GM10266 (cell line): ENCODE data around the gene CHST6.
"Not testable (repeated sequence)": the region's sequence is repeated elsewhere in the genome, so short reads cannot be mapped to it uniquely, and the experiment has no call there.

ENCODE experiments used
- DNase-seq: peaks from one replicate; pipeline ENCODE4 v3.0.0; 2012; ENCODE audit errors: extremely low spot score
- CTCF ChIP-seq: IDR thresholded peaks from 2 replicates; pipeline ENCODE4 v1.5.1; 2012; ENCODE audit warnings: mild to moderate bottlenecking, low read depth; ENCODE audit not compliant: control insufficient read depth, insufficient read depth; ENCODE audit errors: missing control alignments

The CHST6 gene

GRCh38 chr16:75459691-75460090 is 35.5 kb downstream of the CHST6 start:
- DNase-seq = no peak

GRCh38 chr16:75458439-75458838 is 36.8 kb downstream of the CHST6 start:
- no peak for TF ChIP-seq CTCF
- no peak for DNase-seq

More at GRCh38 chr16:75459691-75460090, 35.5 kb downstream of the CHST6 start:
- TF ChIP-seq CTCF = no peak

- no peak for DNase-seq
- no peak for TF ChIP-seq CTCF
Observed at GRCh38 chr16:75458029-75458428, 37.2 kb downstream of the CHST6 start.

- no peak for TF ChIP-seq CTCF
- no peak for DNase-seq
Observed at GRCh38 chr16:75457485-75458021, 37.7 kb downstream of the CHST6 start.

GRCh38 chr16:75456971-75457370 is 38.3 kb downstream of the CHST6 start:
- no peak for DNase-seq
- no peak for TF ChIP-seq CTCF

GRCh38 chr16:75456486-75456885 is 38.8 kb downstream of the CHST6 start:
- not testable (repeated sequence) for DNase-seq

GRCh38 chr16:75455677-75456076 is 39.6 kb downstream of the CHST6 start:
- no peak for TF ChIP-seq CTCF
- DNase-seq = no peak
